Epithelial cell of esophagus (primary cell): Measurements from ENCODE around the gene POU2AF3.

Experiments
- DNase-seq: peaks from one replicate; pipeline ENCODE4 v3.0.0; 2010; ENCODE audit warnings: low read depth
- H3K4me3 ChIP-seq: 2 replicates; pipeline ENCODE4 v1.5.1; 2011; ENCODE audit warnings: mild to moderate bottlenecking, low read length, control low read depth
- TF ChIP-seq, protein P1 (sequence below): IDR thresholded peaks from 2 replicates; pipeline ENCODE4 v1.5.1; 2011; ENCODE audit warnings: low read depth, mild to moderate bottlenecking, low read length, control low read depth, inconsistent platforms; ENCODE audit not compliant: insufficient read depth; ENCODE audit errors: missing control alignments

Gene POU2AF3

GRCh38 chr11:111335549-111335948 is 37.2 kb downstream of the POU2AF3 start:
- DNase-seq, result no peak
- TF ChIP-seq, protein P1, sequence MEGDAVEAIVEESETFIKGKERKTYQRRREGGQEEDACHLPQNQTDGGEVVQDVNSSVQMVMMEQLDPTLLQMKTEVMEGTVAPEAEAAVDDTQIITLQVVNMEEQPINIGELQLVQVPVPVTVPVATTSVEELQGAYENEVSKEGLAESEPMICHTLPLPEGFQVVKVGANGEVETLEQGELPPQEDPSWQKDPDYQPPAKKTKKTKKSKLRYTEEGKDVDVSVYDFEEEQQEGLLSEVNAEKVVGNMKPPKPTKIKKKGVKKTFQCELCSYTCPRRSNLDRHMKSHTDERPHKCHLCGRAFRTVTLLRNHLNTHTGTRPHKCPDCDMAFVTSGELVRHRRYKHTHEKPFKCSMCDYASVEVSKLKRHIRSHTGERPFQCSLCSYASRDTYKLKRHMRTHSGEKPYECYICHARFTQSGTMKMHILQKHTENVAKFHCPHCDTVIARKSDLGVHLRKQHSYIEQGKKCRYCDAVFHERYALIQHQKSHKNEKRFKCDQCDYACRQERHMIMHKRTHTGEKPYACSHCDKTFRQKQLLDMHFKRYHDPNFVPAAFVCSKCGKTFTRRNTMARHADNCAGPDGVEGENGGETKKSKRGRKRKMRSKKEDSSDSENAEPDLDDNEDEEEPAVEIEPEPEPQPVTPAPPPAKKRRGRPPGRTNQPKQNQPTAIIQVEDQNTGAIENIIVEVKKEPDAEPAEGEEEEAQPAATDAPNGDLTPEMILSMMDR, result no peak
- no peak overlapping the region for H3K4me3 ChIP-seq

DNA sequence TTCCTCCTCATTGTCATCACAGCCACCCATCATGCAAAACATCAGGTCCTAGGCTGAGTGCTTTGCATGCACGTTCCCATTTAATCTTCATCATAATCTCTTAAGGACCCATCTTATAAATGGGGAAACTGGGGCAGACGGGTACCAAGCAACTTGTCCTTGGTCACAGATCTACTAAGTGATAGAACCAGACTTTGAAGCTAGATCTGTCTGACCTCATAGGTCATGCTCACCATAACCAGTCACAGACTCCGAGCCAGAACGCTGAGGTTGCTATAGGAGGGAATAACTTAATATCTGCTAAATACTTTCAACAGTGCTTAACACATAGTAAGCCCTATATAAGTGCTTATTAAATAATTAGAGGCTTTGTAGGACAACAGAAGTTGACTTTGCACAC is 37.7 kb downstream of the POU2AF3 start:
- TF ChIP-seq, protein P1, result no peak
- no peak for DNase-seq
- no peak overlapping the region for H3K4me3 ChIP-seq

DNA sequence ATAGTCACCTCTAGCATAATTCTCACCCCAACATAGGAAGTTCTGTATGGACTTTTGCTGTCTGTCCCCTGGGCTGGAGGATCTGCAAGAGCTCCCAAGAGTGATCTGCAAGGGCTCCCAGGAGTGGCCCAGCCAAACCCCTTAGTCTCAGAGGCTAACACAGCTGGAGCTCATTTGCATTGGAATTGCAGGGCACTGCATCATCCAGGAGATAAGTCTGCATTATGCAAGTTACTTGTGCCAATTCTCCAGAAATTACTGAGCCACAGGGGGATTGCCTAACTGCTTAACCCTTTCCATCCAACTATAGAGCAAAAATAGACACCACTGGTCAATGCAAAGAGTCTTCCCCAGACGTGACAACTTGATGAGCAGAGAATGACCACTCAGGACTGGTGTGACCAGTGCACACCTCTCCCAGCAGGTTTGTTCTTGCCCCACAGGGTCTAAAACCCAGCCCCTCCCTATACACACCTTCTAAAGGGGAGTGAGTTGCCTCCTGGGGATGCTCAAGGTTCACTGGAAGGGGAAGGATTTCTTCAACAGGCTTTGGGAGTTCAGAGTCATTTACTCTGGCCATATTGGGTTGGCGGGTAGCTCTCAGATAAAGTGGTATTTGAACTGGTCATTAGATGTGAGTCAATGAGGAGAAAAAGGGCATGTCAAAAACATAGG is 38.4 kb downstream of the POU2AF3 start:
- TF ChIP-seq, protein P1, result no peak
- no peak overlapping the region for H3K4me3 ChIP-seq
- peak; percentile 39 for DNase-seq

- no peak overlapping the region for H3K4me3 ChIP-seq
- no peak for DNase-seq
- TF ChIP-seq, protein P1, result no peak
These were observed 41.5 kb downstream of the POU2AF3 start for GRCh38 chr11:111339758-111340388.

GRCh38 chr11:111342329-111342728 is 44.0 kb downstream of the POU2AF3 start:
- no peak for DNase-seq
- no peak overlapping the region for H3K4me3 ChIP-seq
- TF ChIP-seq, protein P1, result no peak

DNA sequence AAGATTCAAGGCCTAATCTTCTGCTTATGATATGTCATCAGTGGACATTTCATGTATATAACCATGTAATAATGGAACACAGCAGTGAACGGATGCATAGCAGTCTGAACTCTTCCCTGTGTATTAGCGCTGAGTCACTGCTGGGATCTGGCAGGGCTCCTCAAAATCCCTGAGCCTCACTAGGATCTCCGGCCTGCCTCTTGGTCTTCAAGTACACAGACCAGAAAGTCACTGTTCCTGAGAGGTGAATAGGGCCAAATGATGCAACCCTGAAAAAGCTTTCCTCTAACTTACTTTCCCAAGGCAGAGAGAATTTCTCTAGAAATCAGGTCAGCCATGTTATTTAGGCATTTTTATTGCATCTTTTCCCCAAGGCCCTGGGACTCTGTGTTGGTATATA is 45.7 kb downstream of the POU2AF3 start:
- peak; percentile 27 for DNase-seq
- TF ChIP-seq, protein P1, result no peak
- no peak overlapping the region for H3K4me3 ChIP-seq
